Gastrocnemius medialis (tissue), 4 donors: ENCODE results near the gene TNFRSF1A.

ENCODE experiments used
- POLR2A ChIP-seq, 2 donors: fragments of 450-650 bp; IDR thresholded peaks; one replicate each; pipeline ENCODE4 v1.6.1; 2017; ENCODE audit warnings: antibody characterized with exemption in 2 of 2, mild to moderate bottlenecking in 2 of 2, moderate library complexity in 2 of 2
- TF ChIP-seq, protein P1 (sequence below), 5 experiments: fragments of 450-650 bp in 3 of 5; fragments of 200-600 bp in 2 of 5; sonication (generic) in 2 of 5; IDR thresholded peaks in 4 of 5; conservative IDR thresholded peaks in 1 of 5; 1 replicate in 4 of 5; 2 replicates in 1 of 5; pipeline ENCODE4 v1.5.1; 2016 to 2019; ENCODE audit warnings: antibody characterized with exemption in 5 of 5, mild to moderate bottlenecking in 3 of 5, moderate library complexity in 3 of 5

DNA sequence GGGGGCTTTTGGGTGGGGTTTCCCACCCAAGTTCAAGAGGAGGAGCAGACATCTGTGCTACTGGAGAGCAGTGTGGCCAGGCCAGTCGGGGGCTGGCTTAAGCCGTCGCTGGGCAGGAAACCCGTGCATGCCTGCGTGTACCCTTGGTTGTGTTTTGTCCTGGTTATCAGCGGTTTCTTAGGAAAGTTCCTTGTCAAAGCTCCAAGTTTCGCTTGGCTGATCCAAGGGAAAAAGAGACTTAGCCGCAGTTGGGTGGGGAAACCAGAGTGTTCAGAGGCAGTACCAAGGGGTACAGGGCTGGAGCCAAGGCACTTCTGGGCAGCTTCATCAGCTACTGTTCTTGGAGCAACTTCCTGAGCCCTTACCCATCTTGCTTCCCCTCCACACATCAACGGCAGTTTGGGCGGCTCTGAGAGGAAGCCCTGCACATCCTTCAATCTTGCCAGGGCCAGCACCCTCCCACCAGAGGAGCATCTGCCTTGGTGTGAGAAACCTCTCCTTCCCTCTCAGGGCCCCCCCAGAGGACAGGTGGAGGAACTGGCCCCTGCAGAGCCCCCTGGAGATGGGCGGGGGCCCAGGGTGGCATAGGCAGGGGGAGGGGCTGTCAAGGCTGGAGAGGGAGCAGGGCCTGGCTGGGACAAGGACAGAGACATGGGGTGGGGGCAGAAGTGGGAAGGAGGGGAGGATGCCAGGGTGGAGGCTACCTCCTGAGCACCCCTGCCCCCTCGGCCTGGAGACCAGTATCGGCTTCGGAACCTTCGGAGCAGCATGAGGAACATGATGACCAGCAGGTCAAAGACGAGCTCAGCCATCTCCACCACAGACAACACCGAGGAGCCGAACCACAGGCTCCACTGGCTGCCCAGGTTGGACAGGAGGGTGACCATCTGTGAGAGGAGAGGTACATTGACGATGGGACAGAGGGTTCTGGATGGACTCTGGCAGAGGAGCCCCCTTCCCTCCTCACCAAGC, 5.8 kb upstream of the TNFRSF1A start:
- TF ChIP-seq, protein P1, sequence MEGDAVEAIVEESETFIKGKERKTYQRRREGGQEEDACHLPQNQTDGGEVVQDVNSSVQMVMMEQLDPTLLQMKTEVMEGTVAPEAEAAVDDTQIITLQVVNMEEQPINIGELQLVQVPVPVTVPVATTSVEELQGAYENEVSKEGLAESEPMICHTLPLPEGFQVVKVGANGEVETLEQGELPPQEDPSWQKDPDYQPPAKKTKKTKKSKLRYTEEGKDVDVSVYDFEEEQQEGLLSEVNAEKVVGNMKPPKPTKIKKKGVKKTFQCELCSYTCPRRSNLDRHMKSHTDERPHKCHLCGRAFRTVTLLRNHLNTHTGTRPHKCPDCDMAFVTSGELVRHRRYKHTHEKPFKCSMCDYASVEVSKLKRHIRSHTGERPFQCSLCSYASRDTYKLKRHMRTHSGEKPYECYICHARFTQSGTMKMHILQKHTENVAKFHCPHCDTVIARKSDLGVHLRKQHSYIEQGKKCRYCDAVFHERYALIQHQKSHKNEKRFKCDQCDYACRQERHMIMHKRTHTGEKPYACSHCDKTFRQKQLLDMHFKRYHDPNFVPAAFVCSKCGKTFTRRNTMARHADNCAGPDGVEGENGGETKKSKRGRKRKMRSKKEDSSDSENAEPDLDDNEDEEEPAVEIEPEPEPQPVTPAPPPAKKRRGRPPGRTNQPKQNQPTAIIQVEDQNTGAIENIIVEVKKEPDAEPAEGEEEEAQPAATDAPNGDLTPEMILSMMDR (IDR thresholded peaks at IDR 0.05 in 4 of 5, conservative IDR thresholded peaks at IDR 0.05 in 1 of 5): no peak
- peak in 1 of 2 donors; percentile 25 for TF ChIP-seq POLR2A (IDR thresholded peaks at IDR 0.05)
